GM19324 (cell line): ENCODE data around the gene SLC17A8.
"Not testable (repeated sequence)": the region's sequence is repeated elsewhere in the genome, so short reads cannot be mapped to it uniquely, and the experiment has no call there.

Source experiments
- ATAC-seq: cut with Tn5 transposase; IDR thresholded peaks from one replicate; pipeline ENCODE4 v1.9.1; 2021; ENCODE audit warnings: mild to moderate bottlenecking, moderate library complexity; ENCODE audit not compliant: unreplicated experiment, low FRiP score

SLC17A8 gene

DNA sequence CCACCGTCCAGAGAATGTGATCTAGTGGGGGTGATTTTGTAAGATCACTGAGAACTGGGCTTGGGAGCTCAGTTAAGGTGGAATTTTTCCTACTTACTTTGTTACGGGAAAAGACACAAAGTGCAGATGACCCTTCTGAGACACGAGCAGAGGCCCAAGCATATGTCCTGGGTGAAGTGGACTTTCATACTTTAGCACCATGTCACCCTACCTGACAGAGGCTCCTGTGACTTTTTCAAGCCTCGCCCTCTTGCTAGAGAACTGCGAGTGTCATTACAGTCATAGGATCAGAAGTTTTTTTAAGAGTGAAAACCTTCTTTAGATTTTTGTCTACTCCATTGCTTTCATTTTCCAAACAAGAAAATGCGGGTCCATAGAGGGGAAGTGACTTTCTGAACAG, 56.1 kb downstream of the SLC17A8 start:
- ATAC-seq: no peak

DNA sequence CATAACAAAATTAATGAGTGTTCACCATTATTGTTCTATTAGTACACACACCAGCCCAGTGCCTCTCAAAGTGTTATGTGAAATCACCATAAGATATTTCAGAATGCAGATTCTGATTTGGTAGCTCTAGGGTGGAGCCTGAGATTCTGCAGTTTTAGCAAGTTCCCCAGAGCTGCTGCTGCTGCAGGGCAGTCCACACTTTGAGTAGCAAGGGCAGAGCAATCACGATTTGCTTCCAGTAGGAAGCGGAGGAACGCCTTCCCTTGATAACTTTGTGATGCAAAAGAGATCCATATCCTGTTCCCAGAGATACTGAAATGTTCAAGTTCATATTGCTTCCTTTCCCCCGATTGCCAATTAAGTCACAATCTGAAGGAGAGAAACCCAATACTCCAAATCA, 57.9 kb downstream of the SLC17A8 start:
- ATAC-seq: no peak

DNA sequence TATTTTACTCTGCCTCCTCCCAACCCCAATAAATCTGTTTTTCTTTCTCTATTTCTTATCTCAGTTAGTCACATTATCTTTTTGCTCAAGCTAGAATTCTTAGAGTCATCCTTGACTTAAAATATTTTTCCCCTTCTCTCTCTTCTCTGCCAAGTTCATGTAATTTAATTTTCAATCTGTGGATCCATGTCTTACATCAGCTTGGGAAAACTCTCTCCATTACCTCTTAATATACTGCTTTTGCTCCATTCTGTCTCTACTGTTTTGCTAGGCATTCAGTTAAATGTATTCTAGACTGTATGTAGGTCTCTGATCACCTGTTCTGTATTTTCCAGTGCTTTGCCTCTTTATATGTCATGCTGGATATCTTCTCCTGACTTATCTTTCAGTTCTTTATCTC, 65.8 kb downstream of the SLC17A8 start:
- no peak for ATAC-seq

DNA sequence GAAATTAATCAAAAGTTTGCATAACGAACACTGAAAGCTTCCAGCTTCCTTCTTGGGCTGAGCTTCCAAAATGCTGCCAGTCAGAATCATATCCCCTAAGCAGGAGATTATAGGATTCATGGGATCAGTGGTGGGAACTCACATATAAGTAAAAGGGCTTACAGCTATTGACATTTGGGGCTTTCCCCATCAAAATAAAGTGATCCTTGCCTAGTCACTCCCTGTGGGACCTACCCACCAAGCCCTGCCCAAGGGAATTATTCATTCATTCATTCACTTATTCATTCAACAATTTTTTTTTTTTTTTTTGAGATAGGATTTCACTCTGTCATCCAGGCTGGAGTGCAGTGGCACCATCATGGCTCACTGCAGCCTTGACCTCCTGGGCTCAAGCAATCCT, 69.3 kb downstream of the SLC17A8 start:
- ATAC-seq: no peak

DNA sequence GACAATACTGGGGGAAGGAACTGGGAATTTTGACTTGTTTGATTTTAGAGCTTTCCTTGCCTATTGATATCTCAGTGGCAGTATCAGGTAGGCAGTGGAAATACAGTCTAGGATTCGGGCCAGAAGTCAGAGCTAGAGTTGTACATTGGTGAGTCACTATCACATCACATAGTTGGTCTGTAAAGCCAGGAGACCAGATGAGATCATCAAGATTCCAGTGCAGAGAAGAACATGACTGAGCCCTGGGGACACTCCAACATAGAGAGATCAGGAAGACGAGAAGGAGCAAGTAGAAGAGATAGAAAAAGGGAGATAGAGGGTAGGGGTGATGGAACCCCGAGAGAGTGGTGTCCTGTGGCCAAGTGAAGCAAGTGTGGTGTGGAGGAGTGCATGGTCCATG, 70.2 kb downstream of the SLC17A8 start:
- no peak for ATAC-seq

DNA sequence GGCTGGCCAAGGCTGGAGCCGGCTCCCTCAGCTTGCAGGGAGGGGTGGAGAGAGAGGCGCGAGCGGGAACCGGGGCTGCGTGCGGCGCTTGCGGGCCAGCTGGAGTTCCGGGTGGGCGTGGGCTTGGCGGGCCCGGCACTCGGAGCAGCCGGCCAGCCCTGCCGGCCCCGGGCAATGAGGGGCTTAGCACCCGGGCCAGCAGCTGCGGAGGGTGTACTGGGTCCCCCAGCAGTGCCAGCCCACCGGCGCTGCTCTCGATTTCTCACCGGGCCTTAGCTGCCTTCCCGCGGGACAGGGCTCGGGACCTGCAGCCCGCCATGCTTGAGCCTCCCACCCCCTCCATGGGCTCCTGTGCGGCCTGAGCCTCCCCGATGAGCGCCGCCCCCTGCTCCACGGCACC, 73.4 kb downstream of the SLC17A8 start:
- not testable (repeated sequence) for ATAC-seq

DNA sequence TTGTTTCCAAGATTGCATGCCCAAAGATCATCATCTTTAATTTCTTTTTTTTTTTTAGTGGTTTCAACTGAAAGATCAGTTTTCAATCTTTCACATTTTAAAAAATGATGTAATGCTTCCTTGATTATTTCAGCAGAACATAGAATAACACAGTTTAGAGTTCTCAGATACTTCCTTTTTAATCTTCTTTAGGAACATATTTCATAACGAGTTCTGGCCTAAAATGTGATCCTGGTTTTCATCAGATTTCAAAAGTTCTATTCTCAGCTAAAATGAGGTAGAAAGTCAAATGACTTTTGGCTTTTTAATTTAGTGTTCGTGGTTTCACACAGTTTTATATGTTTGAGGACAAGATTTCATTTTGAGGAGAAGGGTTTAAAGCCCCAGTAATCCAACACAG, 76.8 kb downstream of the SLC17A8 start:
- ATAC-seq: no peak

DNA sequence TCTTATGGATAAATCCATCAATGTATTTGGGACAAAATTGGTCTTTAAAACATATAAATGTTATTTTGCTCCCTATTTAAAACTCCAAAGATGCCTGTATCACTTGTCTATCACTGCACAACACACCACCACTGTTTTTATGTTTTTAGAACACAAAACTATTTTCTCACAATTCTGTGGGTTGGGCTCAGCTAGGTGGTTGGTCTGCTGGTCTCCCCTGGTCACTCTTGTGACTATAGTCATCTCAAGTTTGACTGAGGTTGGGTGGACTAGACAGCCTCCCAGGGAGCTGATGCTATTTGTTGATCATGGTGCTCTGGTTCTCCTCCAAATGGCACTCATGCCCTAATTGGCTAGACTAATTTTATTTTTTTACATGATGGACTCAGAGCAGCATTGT, 77.3 kb downstream of the SLC17A8 start:
- no peak for ATAC-seq

DNA sequence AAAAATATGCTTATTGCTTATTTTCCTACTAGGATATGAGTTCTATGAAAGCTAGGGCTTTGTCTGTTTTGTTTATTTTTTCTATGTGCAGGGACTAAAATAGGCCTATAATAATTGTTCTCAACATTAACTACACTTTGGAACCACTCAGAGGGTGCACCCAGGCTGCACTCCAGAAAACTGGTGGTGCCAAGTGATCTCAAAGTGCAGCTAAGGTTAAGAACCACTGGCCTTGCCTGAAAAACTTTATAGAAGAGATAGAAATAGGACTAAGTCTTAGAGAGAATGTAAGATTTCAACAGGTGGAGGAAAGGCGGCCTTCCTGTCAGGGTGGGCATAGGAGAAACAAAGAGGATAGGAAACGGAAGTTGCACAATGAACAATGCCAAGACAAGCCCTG, 79.1 kb downstream of the SLC17A8 start:
- no peak for ATAC-seq

DNA sequence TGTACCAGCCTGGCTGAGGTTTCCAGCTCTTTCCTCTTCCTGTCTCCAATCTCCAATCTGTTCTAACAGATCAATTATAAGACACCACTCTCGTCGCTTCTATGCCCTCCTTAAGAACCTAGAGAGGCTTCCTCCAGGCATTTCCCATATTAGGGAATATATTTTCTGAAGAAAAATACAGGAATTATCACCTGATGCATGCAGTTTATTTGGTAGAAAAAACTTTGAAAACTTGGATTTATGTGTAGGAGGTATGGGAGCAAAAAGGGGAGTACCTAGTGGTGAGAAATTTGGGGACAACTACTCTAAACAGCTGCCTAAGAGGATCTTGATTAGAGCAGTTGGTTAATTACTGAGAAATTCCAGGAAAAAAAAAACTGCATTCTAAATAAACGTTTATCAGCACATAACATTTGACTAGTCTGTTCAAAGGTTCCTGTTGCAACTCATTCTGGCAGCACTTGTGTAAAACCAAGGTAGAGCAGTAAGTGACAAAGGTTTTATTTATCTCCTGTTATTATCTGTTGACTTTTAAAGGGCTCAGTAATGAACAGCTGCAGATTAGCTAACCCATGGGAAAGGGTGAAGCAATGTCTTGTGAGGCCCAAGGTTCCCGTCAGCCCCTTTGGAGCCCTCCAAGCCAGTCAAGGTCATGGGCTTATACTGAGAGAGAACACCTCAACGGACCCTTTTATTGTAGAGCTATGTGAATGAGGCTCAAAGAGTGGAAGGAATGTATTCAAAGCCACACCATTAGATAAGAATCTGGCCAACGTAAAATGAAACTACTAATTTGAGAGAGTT, 80.4 kb downstream of the SLC17A8 start:
- ATAC-seq: no peak

DNA sequence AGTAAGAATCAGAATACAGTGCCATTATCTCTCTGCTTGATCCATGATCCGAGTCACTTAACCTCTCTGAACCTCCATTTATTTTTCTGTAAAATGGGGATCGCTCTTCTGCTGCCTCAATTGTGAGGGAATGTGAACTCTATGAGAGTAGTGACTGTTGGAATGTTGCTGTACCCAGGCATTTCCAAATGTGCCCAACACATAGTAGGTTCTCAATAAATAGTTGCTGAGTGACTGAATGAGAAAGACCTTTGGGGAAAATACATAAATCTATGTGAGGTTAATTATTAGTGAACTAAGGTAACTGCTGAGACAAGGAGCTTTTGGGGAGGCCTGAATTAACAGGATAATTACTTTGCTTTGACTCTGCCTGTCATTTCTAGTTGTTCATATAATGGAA, 82.9 kb downstream of the SLC17A8 start:
- no peak for ATAC-seq

DNA sequence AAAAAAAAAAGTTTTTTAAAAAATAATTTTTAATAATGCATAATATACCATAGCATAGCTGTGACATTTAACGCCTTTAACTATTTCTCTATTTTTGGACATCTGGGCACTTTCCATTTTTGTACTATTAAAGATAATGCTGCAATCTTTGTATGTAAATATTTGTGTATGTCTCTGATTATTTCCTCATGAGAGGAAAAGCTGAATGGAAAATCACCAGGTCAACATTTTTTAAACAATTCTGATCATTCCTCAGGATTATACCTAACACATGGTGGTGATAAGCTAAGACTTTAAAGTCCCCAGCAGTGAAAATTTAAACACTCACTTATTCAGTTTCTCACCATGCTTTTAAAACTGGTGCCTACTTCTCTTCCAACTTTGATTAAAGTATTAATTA, 85.5 kb downstream of the SLC17A8 start:
- no peak for ATAC-seq

DNA sequence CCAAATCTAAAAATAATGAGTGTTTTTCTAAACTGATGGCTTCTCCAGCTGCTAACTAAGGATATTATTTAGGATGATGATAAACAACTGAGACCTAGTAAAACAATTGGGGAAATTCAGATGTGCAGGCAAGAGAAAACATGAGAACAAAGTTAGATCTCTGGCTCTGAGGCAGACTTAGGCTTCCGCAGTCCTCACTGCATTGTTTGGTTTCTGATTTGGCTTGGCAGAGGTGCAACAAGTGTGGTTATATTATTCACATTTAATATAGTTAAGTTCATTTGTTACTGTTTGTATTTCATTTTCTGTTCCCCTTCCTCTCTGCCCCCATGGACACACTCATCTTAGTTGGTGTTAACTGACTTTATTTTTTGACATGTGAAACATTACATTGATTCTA, 86.6 kb downstream of the SLC17A8 start:
- ATAC-seq: no peak

DNA sequence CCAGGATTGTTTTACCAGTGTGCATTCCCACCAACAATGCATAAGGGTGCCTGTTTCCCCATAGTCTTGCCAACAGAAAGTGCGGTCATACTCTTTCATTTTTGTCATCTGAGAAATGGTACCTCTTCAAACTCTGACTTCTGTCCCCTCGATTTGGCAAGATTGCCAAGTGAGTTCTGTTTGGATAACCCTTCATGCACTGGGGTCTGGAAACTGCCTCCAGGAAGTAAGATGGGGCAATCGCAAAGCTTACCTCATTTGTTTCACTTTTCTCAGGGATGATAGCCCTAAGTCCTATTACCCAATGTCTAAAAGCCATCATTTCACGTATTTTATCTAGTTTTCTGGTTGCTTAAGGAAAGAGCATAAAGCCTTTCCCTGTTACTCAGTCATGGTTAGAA, 88.2 kb downstream of the SLC17A8 start:
- ATAC-seq: no peak

DNA sequence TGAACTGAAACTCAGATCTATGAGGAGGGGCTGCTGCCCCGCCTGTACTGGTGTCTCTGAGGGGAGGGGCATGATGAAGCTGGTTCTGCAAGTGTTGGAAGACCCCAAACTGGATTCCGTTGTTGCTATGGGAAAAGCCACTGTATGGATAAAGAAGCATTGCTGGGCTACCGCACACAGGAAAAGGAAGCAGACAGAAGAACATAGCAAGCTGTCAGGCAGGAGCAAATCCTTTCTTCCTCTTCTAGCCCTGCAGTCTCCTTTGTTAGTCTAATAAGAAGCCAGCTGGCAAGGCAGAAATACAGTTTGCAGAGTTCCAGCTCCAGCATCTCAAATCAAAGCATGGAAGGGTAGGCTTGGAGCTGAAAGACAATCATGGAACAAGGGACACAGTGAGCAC, 90.5 kb downstream of the SLC17A8 start:
- no peak for ATAC-seq

DNA sequence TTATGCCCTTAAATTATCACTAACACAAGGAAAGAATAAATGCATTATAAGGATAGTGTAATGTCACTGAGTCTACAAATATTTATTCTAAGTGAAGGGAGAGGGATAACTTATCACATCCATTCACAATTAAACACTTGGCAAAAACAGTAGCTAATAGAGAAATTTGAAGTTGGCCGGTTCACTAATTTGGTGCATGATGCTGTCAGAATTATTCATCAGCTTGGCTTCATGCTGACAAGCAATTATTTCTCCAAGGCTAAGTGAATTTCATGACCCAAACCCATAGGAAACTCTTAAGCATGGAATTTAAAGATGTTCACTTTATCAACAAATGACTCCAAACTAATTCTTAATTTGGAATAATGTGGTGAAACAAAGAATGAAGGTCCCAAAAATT, 91.8 kb downstream of the SLC17A8 start:
- no peak for ATAC-seq

DNA sequence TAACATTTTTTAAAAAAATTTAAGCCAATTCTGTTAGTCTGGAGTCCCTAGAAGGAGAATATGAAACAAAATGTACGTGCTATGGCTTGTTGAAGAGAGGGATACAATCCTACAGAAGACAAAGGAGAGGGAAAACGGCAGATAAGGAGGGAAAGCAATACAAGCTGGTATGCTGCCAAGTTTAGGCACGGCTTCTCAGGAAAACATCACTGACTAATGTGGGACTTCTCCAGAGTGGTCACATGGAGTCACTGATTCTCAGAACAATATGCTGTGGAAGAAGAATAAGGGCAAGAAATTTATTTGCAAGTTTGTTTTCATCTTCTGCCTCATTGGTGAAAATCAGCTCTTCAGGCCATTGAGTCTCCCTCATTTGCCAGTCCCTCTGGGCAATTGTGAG, 93.9 kb downstream of the SLC17A8 start:
- ATAC-seq: no peak

DNA sequence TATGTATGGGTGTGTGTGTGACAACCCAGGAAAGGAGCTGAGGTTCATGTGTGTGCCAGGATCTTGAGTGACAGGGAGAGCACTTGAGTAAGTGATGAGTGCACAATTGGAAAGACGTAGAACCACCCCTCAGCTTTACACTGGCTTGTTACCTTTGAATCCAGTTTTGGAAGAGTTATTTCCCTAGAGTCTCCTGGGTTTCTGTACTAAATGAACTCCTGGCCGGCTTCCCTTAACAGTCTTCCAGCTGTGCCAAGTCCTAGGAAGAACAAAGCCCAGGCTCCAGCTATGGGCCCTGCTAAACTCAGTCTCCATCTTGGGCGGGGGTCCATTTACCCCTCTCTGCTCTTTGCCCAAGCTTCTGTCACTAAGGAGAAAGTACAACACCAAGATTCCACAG, 97.1 kb downstream of the SLC17A8 start:
- ATAC-seq: no peak

DNA sequence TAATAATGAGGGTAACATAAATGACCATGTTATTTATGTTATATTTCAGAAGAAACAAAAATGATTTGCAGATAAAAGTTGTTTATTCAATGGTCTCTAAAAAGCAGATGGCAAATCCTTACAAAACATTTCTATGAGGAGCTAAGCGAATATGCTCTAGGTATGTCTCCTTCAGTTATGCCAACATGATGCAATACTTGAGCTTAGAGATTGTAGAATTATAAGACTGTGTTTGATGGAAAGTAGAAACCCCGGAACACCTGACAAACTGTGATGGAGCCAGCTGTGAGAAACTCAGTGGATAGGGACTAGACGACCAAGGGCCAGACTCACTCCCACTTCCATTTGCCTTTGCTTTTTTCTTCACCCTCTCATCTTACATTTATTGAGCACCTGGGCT, 99.0 kb downstream of the SLC17A8 start:
- ATAC-seq: no peak

DNA sequence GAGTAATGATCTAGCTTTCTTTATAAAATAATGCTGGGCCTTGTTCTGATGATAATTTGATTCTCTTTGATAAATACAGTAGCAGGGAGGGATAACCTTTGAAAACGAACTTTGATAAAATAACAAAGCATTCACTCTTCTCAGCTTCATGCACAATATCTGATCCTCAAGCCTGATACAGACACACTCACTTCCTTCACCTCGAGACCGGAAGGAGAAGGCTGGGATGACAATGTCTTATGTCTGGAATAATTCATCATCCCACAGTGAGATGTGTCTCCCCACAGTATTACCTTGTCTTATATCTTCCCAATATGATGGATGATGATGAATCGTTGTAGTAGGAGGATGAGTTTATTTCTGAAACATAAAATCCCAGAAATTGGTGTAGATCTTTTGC, 101.3 kb downstream of the SLC17A8 start:
- ATAC-seq: no peak

DNA sequence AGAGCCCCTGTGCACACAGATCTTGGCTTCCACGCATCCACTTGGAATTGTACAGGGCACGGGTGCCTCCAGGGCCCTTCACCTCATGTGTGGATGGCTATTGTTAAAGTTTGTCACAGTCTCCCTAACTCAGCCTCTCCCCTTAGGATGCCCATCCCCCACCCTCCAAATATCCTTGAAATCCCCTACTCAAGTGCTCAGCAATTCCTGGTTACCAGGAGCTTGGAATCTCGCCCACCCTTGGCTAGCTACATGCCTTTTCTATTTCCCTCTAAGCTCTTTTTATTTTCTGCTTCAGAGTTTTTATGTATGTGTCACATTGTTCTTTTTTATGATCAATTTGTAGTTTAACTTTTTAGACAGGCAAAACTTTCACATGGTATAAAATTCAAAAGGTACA, 103.8 kb downstream of the SLC17A8 start:
- no peak for ATAC-seq

DNA sequence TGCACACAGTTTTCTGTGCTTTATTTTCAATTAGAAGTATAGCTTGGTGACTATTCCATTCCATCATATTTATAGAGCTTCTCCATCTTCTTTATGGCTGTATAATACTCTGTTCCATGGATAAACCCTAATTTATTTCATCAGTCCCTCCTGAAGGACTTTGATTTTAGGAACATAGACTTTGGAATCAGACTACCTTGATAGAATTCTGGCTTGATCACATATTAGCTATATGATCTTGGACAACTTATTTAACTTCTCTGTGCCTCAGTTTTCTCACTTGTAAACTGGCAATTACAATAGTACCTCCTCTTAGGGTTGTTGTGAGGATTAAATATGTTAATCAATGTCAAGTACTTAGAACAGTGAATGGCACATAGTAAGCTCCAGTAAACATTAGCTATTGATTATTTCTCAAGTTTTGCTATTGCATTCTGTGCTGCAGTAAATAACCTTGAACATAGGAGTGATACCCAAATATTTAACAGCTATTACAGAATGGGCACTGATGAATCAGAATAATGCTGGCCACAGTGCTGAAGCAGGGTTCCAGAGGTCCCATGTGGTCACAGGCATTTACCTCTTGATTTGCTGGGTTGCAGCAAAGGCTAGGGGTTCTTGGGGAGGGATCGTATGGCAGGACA, 104.6 kb downstream of the SLC17A8 start:
- no peak for ATAC-seq
